ENCODE data around the gene TP53I13. TPM values are rescaled to one million over a fixed set of nuclear protein-coding genes. Genes with fewer than 3 reads are reported as not detected.

TP53I13 gene
- total RNA-seq, 1 experiment from 2014 or later, result 33.3 TPM

- ATAC-seq (peak; percentile 21), DNase-seq (ENCODE audit: low read depth, low spot score) (peak; percentile 48)
- Histone ChIP-seq H2AFZ (ENCODE audit: low read depth, low read length, poor library complexity, severe bottlenecking) (peak overlapping the region; percentile 74), H3K36me3 (ENCODE audit: control insufficient read depth in 1 of 2, insufficient read depth in 2 of 2, low read length in 2 of 2) (no peaks in the 10 kb centered on the region), H3K27ac (ENCODE audit: low read depth, low read length) (peak overlapping the region; percentile 94), H3K9ac (ENCODE audit: low read length) (peak overlapping the region; percentile 84), H3K79me2 (ENCODE audit: insufficient read depth, low read length) (peaks cover 55% of the 10 kb centered on the region), H3K9me2 (ENCODE audit: insufficient read depth) (no peaks in the 10 kb centered on the region), H3K9me3 (ENCODE audit: control insufficient read depth in 1 of 2, insufficient read depth in 1 of 2, low read depth in 1 of 2, low read length in 2 of 2) (no peaks in the 10 kb centered on the region), H3K4me3 (replicated peaks in 1 of 2; ENCODE audit: low read depth in 1 of 2, low read length in 2 of 2) (peak overlapping the region; percentile 66), H3K27me3 (ENCODE audit: insufficient read depth, low read length) (no peaks in the 10 kb centered on the region), H3K4me2 (ENCODE audit: low read length) (peak overlapping the region; percentile 91), H4K20me1 (ENCODE audit: insufficient read depth) (no peaks in the 10 kb centered on the region), H3K4me1 (ENCODE audit: control insufficient read depth in 1 of 2, insufficient read depth in 2 of 2, low read length in 2 of 2) (peaks cover 36 to 67% of the 10 kb centered on the region in 2 experiments)
- BruUV-seq (replicated peaks), result no TSS peak
- ChIA-PET CTCF (interaction anchor here (0.6 to 3.4 kb wide), 23 partner anchors 7 to 1584 kb away, joined by 3 to 57 read pairs (median 4); partner anchors contain the start of genes ABHD15, CORO6, NUFIP2 and PHF12), RAD21 (ENCODE audit: low non-redundant PET in 1 of 2, low total read pairs in 2 of 2, uncharacterized antibody in 2 of 2, unreplicated experiment in 2 of 2) (interaction anchor here in 1 of 2 experiments (1.1 kb wide), 1 partner anchor 9 kb away, joined by 3 read pairs; no protein-coding TSS in a partner anchor), POLR2A (interaction anchor here (0.7 to 1.0 kb wide), 2 partner anchors 24 to 221 kb away, joined by 3 read pairs; partner anchors contain the start of gene ABHD15)
- intact Hi-C loops (cut with micrococcal nuclease), result loop anchor here (1.0 to 10.0 kb wide), 2 partner anchors 221 to 446 kb away; no protein-coding TSS in a partner anchor
- no peak for TF ChIP-seq EZH2phosphoT487 (IDR thresholded peaks at IDR 0.05; ENCODE audit: borderline replicate concordance)
- TF ChIP-seq SRF (IDR thresholded peaks at IDR 0.05; ENCODE audit: low read depth), result no peak
- TF ChIP-seq POLR2AphosphoS5 (IDR thresholded peaks at IDR 0.05; ENCODE audit: low read depth, low read length), result no peak
- peak; percentile 64 for TF ChIP-seq POLR2A (IDR thresholded peaks at IDR 0.05; ENCODE audit: borderline replicate concordance, extremely low read depth, insufficient read depth, insufficient read length)
- TF ChIP-seq EZH2 (IDR thresholded peaks at IDR 0.05), result no peak
- TF ChIP-seq SIN3A (IDR thresholded peaks at IDR 0.05; ENCODE audit: low read depth), result 0 out of 2 replicates have a peak, but pooled peaks have one; percentile 39
- no peak for TF ChIP-seq JUND (IDR thresholded peaks at IDR 0.05)
- TF ChIP-seq CBX3 (IDR thresholded peaks at IDR 0.05; ENCODE audit: low read depth), result no peak
- TF ChIP-seq TCF7L2 (IDR thresholded peaks at IDR 0.05; ENCODE audit: borderline replicate concordance, extremely low read depth, insufficient read depth, insufficient read length), result peak; percentile 30
- peak; percentile 98 for TF ChIP-seq MAX (IDR thresholded peaks at IDR 0.05)
- peak; percentile 54; the same call in 1 of the 2 replicates for TF ChIP-seq EGR1 (IDR thresholded peaks at IDR 0.05; ENCODE audit: low read depth)
Observed at GRCh38 chr17:29591146-29591736, 22.7 kb downstream of the TP53I13 start.

Measured in HCT116 (cell line).